HCT116 (cell line): ENCODE data around the gene COL8A2. TPM values are rescaled to one million over a fixed set of nuclear protein-coding genes. Genes with fewer than 3 reads are reported as not detected.

Experiments used
- ATAC-seq: fragments of 200-7000 bp; cut with Tn5 transposase; 2 replicates; pipeline ENCODE4 v1.9.1; 2020; ENCODE audit warnings: mild to moderate bottlenecking, moderate library complexity
- BruUV-seq: library from RNA; stranded (reverse); fragments of 400-500 nt; replicated peaks from 2 replicates; lab custom pipeline; 2021; lab: Mats Ljungman, UMichigan
- CTCF ChIA-PET: fragments of 300-600 bp; sonication (Branson Sonifier 250); formaldehyde crosslinking; loops from one replicate; lab custom pipeline; 2021; ENCODE audit warnings: antibody characterized with exemption; lab: Charles Lee
- POLR2A ChIA-PET: fragments of 300-600, 350-600 bp; sonication (Branson Sonifier 250); formaldehyde crosslinking; loops from one replicate; lab custom pipeline; 2021; ENCODE audit warnings: antibody characterized with exemption; lab: Charles Lee
- RAD21 ChIA-PET, 2 experiments: fragments of 300-600 bp; sonication (Branson Sonifier 250); formaldehyde crosslinking; loops; one replicate each; lab custom pipeline; 2023; ENCODE audit warnings: low total read pairs in 2 of 2; ENCODE audit not compliant: uncharacterized antibody in 2 of 2, unreplicated experiment in 2 of 2, low non-redundant PET in 1 of 2; lab: Charles Lee
- DNase-seq: peaks from one replicate; pipeline ENCODE4 v3.0.0-alpha.2; 2010; ENCODE audit warnings: low read depth, low spot score
- H2AFZ ChIP-seq: fragments of 200-600 bp; shearing (Covaris generic), sonication (generic); 2 replicates; pipeline ENCODE4 v1.6.1; 2017; ENCODE audit warnings: low read depth, mixed run types, mixed read lengths, antibody characterized with exemption, low read length; ENCODE audit not compliant: poor library complexity, severe bottlenecking
- H3K27ac ChIP-seq: 2 replicates; pipeline ENCODE4 v1.5.1; 2012; ENCODE audit warnings: low read depth, low read length
- H3K27me3 ChIP-seq: fragments of 200-600 bp; sonication (generic); 2 replicates; pipeline ENCODE4 v1.6.1; 2016; ENCODE audit warnings: mixed run types, low read length, mixed read lengths; ENCODE audit not compliant: insufficient read depth
- H3K36me3 ChIP-seq, 2 experiments: fragments of 200-500 bp in 1 of 2; fragments of 200-600 bp in 1 of 2; sonication (Bioruptor generic) in 1 of 2; sonication (generic) in 1 of 2; 2 replicates each; pipeline versions ENCODE4 v1.5.1 to v1.6.1; 2014 to 2016; ENCODE audit warnings: low read length in 2 of 2, inconsistent platforms in 1 of 2, mixed read lengths in 1 of 2, mixed run types in 1 of 2; ENCODE audit not compliant: insufficient read depth in 2 of 2, control insufficient read depth in 1 of 2
- H3K4me1 ChIP-seq, 2 experiments: fragments of 200-600 bp in 1 of 2; sonication (generic) in 1 of 2; 2 replicates each; pipeline versions ENCODE4 v1.5.1 to v1.6.1; 2012 to 2017; ENCODE audit warnings: low read length in 2 of 2, inconsistent platforms in 1 of 2, mild to moderate bottlenecking in 1 of 2, mixed read lengths in 1 of 2, mixed run types in 1 of 2, moderate library complexity in 1 of 2; ENCODE audit not compliant: insufficient read depth in 2 of 2, control insufficient read depth in 1 of 2
- H3K4me2 ChIP-seq: fragments of 200-600 bp; sonication (generic); 2 replicates; pipeline ENCODE4 v1.6.1; 2017; ENCODE audit warnings: mixed run types, low read length, mixed read lengths
- H3K4me3 ChIP-seq, 2 experiments: fragments of 200-600 bp in 1 of 2; sonication (generic) in 1 of 2; replicated peaks in 1 of 2; 2 replicates each; pipeline ENCODE4 v1.5.1; 2011 to 2016; ENCODE audit warnings: low read length in 2 of 2, control low read depth in 1 of 2, low read depth in 1 of 2, mild to moderate bottlenecking in 1 of 2, mixed read lengths in 1 of 2, mixed run types in 1 of 2
- H3K79me2 ChIP-seq: fragments of 200-600 bp; sonication (generic); 2 replicates; pipeline ENCODE4 v1.6.1; 2017; ENCODE audit warnings: mild to moderate bottlenecking, mixed run types, low read length, moderate library complexity, mixed read lengths; ENCODE audit not compliant: insufficient read depth
- H3K9ac ChIP-seq: fragments of 200-600 bp; sonication (generic); 2 replicates; pipeline ENCODE4 v1.6.1; 2016; ENCODE audit warnings: low read length, mixed read lengths
- H3K9me2 ChIP-seq: fragments of 200-600 bp; sonication (generic), shearing (Covaris generic); 2 replicates; pipeline ENCODE4 v1.6.1; 2017; ENCODE audit warnings: mixed run types, mild to moderate bottlenecking, moderate library complexity; ENCODE audit not compliant: insufficient read depth
- H3K9me3 ChIP-seq, 2 experiments: fragments of 200-500 bp in 1 of 2; fragments of 200-600 bp in 1 of 2; sonication (Bioruptor generic) in 1 of 2; sonication (generic) in 1 of 2; 2 replicates each; pipeline ENCODE4 v1.6.1; 2014 to 2017; ENCODE audit warnings: low read length in 2 of 2, mixed read lengths in 2 of 2, inconsistent platforms in 1 of 2, low read depth in 1 of 2, mild to moderate bottlenecking in 1 of 2, mixed run types in 1 of 2, moderate library complexity in 1 of 2; ENCODE audit not compliant: control insufficient read depth in 1 of 2, insufficient read depth in 1 of 2
- H4K20me1 ChIP-seq: fragments of 200-600 bp; sonication (generic), shearing (Covaris generic); 2 replicates; pipeline ENCODE4 v1.6.1; 2017; ENCODE audit warnings: mixed run types, mild to moderate bottlenecking, moderate library complexity; ENCODE audit not compliant: insufficient read depth
- CEBPB ChIP-seq: IDR thresholded peaks from 2 replicates; pipeline ENCODE4 v1.6.1; 2012; ENCODE audit warnings: low read depth
- EGR1 ChIP-seq: IDR thresholded peaks from 2 replicates; pipeline ENCODE4 v1.6.1; 2012; ENCODE audit warnings: low read depth
- ELF1 ChIP-seq: IDR thresholded peaks from 2 replicates; pipeline ENCODE4 v1.6.1; 2012; ENCODE audit warnings: low read depth, borderline replicate concordance
- EZH2 ChIP-seq: fragments of 200-600 bp; sonication (generic); IDR thresholded peaks from 2 replicates; pipeline ENCODE4 v1.6.1; 2017; ENCODE audit warnings: antibody characterized with exemption, mixed run types
- EZH2phosphoT487 ChIP-seq: fragments of 200-600 bp; IDR thresholded peaks from 2 replicates; pipeline ENCODE4 v1.6.1; 2018; ENCODE audit warnings: antibody characterized with exemption, borderline replicate concordance
- FOSL1 ChIP-seq: IDR thresholded peaks from 2 replicates; pipeline ENCODE4 v1.6.1; 2012; ENCODE audit warnings: low read depth
- JUND ChIP-seq: IDR thresholded peaks from 2 replicates; pipeline ENCODE4 v1.6.1; 2012
- POLR2A ChIP-seq: IDR thresholded peaks from 2 replicates; pipeline ENCODE4 v1.7.0; 2011; ENCODE audit warnings: borderline replicate concordance; ENCODE audit not compliant: insufficient read depth, insufficient read length; ENCODE audit errors: extremely low read depth
- POLR2AphosphoS5 ChIP-seq: IDR thresholded peaks from 2 replicates; pipeline ENCODE4 v1.6.1; 2011; ENCODE audit warnings: mild to moderate bottlenecking, low read depth, low read length, moderate library complexity
- RAD21 ChIP-seq: IDR thresholded peaks from 2 replicates; pipeline ENCODE4 v1.6.1; 2012; ENCODE audit warnings: low read depth, mild to moderate bottlenecking
- SIN3A ChIP-seq: IDR thresholded peaks from 2 replicates; pipeline ENCODE4 v1.6.1; 2012; ENCODE audit warnings: low read depth
- SRF ChIP-seq: IDR thresholded peaks from 2 replicates; pipeline ENCODE4 v1.6.1; 2012; ENCODE audit warnings: low read depth
- TCF7L2 ChIP-seq: IDR thresholded peaks from 2 replicates; pipeline ENCODE4 v1.7.0; 2011; ENCODE audit warnings: borderline replicate concordance, inconsistent platforms; ENCODE audit not compliant: insufficient read depth, insufficient read length; ENCODE audit errors: extremely low read depth
- YY1 ChIP-seq: IDR thresholded peaks from 2 replicates; pipeline ENCODE4 v1.6.1; 2011; ENCODE audit warnings: low read length, low read depth, moderate library complexity, mild to moderate bottlenecking; ENCODE audit not compliant: insufficient replicate concordance; ENCODE audit errors: extremely low read depth
- ZFX ChIP-seq: fragments of 450-650 bp; IDR thresholded peaks from 2 replicates; pipeline ENCODE4 v1.6.1; 2017
- ZNF274 ChIP-seq: fragments of 200-500 bp; sonication (Bioruptor generic); IDR thresholded peaks from 2 replicates; pipeline ENCODE4 v1.6.1; 2014; ENCODE audit warnings: mild to moderate bottlenecking, low read depth, low read length, inconsistent platforms
- intact Hi-C: fragments of 100-400 bp; cut with micrococcal nuclease; formaldehyde crosslinking; loops from 2 replicates; pipeline ENCODE4 v1.10.0; 2022
- total RNA-seq: library from RNA; stranded (reverse); gene quantifications from one replicate; pipeline ENCODE4 v1.2.1, GENCODE V29; 2021; ENCODE audit not compliant: unreplicated experiment
- TF ChIP-seq, protein P1 (sequence below): IDR thresholded peaks from 2 replicates; pipeline ENCODE4 v1.6.1; 2012
- TF ChIP-seq, protein P2 (sequence below): IDR thresholded peaks from 2 replicates; pipeline ENCODE4 v1.6.1; 2011; ENCODE audit warnings: mild to moderate bottlenecking, low read length, moderate library complexity; ENCODE audit not compliant: insufficient replicate concordance; ENCODE audit errors: extremely low read depth
- TF ChIP-seq, protein P3 (sequence below): IDR thresholded peaks from 2 replicates; pipeline ENCODE4 v1.6.1; 2012; ENCODE audit warnings: low read depth

The COL8A2 gene
- total RNA-seq, 1 experiment from 2014 or later = 0.05 TPM

DNA sequence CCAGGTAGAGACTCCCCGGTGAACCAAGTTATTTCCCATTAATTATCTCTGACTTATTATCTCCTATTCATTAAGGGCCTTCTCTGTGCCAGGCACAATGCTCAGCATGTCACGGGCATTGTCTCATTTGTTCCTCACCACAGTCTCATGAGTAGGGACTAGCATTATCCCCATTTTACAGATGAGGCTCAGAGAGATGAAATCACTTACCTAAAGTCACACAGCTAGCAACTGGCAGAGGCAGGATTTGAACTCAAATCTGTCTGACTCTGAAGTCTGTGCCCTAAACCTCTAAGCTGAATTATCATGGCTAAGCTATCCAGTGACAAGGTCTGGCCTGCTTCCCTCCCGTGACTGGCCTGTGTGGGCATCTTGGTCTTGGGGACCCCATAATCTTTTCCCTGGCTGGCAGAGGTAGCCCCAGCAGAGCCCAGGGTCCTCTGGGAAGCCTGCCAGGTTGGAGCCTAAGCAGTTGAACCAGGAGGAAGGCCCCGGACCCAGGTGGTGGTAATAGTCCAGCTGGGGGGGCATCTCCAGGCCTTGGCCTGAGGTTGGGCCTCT lies 35.4 kb upstream of the COL8A2 start:
- peak overlapping the region; percentile 64 for H3K27ac ChIP-seq
- H2AFZ ChIP-seq = no peak overlapping the region
- TSS peak; percentile 57 for BruUV-seq
- peaks cover 93% of the 10 kb centered on the region for H3K79me2 ChIP-seq
- ChIA-PET RAD21 (no interaction called here), CTCF (interaction anchor here (0.9 to 1.4 kb wide), 3 partner anchors 10 to 125 kb away, joined by 3 to 7 read pairs (median 3); no protein-coding TSS in a partner anchor)
- no peaks in the 10 kb centered on the region for H3K9me3 ChIP-seq
- H4K20me1 ChIP-seq = no peaks in the 10 kb centered on the region
- peaks cover 13 to 48% of the 10 kb centered on the region in 2 experiments for H3K4me1 ChIP-seq
- H3K4me3 ChIP-seq = peak overlapping the region; percentile 46 to 49
- H3K4me2 ChIP-seq = peak overlapping the region; percentile 73
- no peaks in the 10 kb centered on the region for H3K27me3 ChIP-seq
- TF ChIP-seq JUND = no peak
- no peak for TF ChIP-seq EZH2phosphoT487
- TF ChIP-seq, protein P1, sequence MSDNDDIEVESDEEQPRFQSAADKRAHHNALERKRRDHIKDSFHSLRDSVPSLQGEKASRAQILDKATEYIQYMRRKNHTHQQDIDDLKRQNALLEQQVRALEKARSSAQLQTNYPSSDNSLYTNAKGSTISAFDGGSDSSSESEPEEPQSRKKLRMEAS = no peak
- TF ChIP-seq POLR2AphosphoS5 = no peak
- TF ChIP-seq CEBPB = no peak
- TF ChIP-seq ZNF274 = no peak
- TF ChIP-seq POLR2A = no peak
- TF ChIP-seq YY1 = no peak
- TF ChIP-seq RAD21 = no peak
- no peak for TF ChIP-seq FOSL1
- TF ChIP-seq, protein P2, sequence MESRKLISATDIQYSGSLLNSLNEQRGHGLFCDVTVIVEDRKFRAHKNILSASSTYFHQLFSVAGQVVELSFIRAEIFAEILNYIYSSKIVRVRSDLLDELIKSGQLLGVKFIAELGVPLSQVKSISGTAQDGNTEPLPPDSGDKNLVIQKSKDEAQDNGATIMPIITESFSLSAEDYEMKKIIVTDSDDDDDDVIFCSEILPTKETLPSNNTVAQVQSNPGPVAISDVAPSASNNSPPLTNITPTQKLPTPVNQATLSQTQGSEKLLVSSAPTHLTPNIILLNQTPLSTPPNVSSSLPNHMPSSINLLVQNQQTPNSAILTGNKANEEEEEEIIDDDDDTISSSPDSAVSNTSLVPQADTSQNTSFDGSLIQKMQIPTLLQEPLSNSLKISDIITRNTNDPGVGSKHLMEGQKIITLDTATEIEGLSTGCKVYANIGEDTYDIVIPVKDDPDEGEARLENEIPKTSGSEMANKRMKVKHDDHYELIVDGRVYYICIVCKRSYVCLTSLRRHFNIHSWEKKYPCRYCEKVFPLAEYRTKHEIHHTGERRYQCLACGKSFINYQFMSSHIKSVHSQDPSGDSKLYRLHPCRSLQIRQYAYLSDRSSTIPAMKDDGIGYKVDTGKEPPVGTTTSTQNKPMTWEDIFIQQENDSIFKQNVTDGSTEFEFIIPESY = no peak
- TF ChIP-seq SRF = no peak
- no peak for TF ChIP-seq ZFX
- no peak for TF ChIP-seq TCF7L2
- TF ChIP-seq, protein P3, sequence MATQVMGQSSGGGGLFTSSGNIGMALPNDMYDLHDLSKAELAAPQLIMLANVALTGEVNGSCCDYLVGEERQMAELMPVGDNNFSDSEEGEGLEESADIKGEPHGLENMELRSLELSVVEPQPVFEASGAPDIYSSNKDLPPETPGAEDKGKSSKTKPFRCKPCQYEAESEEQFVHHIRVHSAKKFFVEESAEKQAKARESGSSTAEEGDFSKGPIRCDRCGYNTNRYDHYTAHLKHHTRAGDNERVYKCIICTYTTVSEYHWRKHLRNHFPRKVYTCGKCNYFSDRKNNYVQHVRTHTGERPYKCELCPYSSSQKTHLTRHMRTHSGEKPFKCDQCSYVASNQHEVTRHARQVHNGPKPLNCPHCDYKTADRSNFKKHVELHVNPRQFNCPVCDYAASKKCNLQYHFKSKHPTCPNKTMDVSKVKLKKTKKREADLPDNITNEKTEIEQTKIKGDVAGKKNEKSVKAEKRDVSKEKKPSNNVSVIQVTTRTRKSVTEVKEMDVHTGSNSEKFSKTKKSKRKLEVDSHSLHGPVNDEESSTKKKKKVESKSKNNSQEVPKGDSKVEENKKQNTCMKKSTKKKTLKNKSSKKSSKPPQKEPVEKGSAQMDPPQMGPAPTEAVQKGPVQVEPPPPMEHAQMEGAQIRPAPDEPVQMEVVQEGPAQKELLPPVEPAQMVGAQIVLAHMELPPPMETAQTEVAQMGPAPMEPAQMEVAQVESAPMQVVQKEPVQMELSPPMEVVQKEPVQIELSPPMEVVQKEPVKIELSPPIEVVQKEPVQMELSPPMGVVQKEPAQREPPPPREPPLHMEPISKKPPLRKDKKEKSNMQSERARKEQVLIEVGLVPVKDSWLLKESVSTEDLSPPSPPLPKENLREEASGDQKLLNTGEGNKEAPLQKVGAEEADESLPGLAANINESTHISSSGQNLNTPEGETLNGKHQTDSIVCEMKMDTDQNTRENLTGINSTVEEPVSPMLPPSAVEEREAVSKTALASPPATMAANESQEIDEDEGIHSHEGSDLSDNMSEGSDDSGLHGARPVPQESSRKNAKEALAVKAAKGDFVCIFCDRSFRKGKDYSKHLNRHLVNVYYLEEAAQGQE = no peak
- no peak for TF ChIP-seq SIN3A
- no peak for TF ChIP-seq EGR1
- TF ChIP-seq ELF1 = no peak
- TF ChIP-seq EZH2 = no peak
- TF ChIP-seq, all 23 proteins: peak for 0
- intact Hi-C loops = no loop called here
- no peak for ATAC-seq
- DNase-seq = no peak
- no peaks in the 10 kb centered on the region for H3K9me2 ChIP-seq
- POLR2A ChIA-PET = interaction anchor here (1.0 to 1.3 kb wide), 3 partner anchors 10 to 228 kb away, joined by 3 to 4 read pairs (median 3); no protein-coding TSS in a partner anchor
- 0 out of 4 replicates have a peak, but pooled peaks cover 0 to 4% of the 10 kb centered on the region in 2 experiments for H3K36me3 ChIP-seq
- peak overlapping the region; percentile 56 for H3K9ac ChIP-seq
